ENCODE results near the gene TMEM239.
"Not testable (repeated sequence)": the region's sequence is repeated elsewhere in the genome, so short reads cannot be mapped to it uniquely, and the experiment has no call there.

DNA sequence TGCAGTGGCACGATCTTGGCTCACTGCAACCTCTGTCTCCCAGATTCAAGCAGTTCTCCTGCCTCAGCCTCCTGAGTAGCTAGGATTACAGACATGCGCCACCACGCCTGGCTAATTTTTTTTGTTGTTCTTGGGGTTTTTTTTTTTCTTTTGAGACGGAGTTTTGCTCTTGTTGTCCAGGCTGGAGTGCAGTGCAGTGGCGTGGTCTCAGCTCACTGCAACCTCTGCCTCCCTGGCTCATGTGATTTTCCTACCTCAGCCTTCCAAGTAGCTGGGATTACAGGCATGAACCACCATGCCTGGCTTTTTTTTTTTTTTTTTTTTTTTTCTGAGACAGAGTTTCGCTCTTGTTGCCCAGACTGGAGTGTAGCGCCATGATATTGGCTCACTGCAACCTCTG, 15.0 kb downstream of the TMEM239 start:
- TF ChIP-seq, protein P1, sequence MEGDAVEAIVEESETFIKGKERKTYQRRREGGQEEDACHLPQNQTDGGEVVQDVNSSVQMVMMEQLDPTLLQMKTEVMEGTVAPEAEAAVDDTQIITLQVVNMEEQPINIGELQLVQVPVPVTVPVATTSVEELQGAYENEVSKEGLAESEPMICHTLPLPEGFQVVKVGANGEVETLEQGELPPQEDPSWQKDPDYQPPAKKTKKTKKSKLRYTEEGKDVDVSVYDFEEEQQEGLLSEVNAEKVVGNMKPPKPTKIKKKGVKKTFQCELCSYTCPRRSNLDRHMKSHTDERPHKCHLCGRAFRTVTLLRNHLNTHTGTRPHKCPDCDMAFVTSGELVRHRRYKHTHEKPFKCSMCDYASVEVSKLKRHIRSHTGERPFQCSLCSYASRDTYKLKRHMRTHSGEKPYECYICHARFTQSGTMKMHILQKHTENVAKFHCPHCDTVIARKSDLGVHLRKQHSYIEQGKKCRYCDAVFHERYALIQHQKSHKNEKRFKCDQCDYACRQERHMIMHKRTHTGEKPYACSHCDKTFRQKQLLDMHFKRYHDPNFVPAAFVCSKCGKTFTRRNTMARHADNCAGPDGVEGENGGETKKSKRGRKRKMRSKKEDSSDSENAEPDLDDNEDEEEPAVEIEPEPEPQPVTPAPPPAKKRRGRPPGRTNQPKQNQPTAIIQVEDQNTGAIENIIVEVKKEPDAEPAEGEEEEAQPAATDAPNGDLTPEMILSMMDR (IDR thresholded peaks at IDR 0.05 in 4 of 5, conservative IDR thresholded peaks at IDR 0.05 in 1 of 5) = not testable (repeated sequence)
- TF ChIP-seq POLR2A (IDR thresholded peaks at IDR 0.05) = not testable (repeated sequence)
